MM.1S (cell line): ENCODE data around the gene TSPEAR.

ENCODE experiments used
- DNase-seq: peaks from one replicate; pipeline ENCODE4 v3.0.0-alpha.2; 2015
- H2AFZ ChIP-seq: fragments of 300-600 bp; sonication (generic); 2 replicates; pipeline ENCODE4 v1.6.0; 2016; ENCODE audit warnings: antibody characterized with exemption, low read length
- H3F3A ChIP-seq: fragments of 300-600 bp; sonication (generic); 2 replicates; pipeline ENCODE4 v1.6.1; 2016; ENCODE audit warnings: mild to moderate bottlenecking, antibody characterized with exemption, low read length, moderate library complexity, mixed read lengths; ENCODE audit not compliant: insufficient read depth
- H3K27ac ChIP-seq: fragments of 300-600 bp; sonication (generic); 2 replicates; pipeline ENCODE4 v1.5.1; 2016; ENCODE audit warnings: mild to moderate bottlenecking, low read length
- H3K27me3 ChIP-seq: fragments of 300-600 bp; sonication (generic); replicated peaks from 2 replicates; pipeline ENCODE4 v1.6.0; 2016; ENCODE audit warnings: low read length; ENCODE audit not compliant: insufficient read depth
- H3K36me3 ChIP-seq: fragments of 300-600 bp; sonication (generic); replicated peaks from 2 replicates; pipeline ENCODE4 v1.6.1; 2016; ENCODE audit warnings: mild to moderate bottlenecking, low read length, mixed read lengths; ENCODE audit not compliant: insufficient read depth
- H3K4me1 ChIP-seq: fragments of 300-600 bp; sonication (generic); 2 replicates; pipeline ENCODE4 v1.6.1; 2016; ENCODE audit warnings: low read length, mixed read lengths
- H3K4me2 ChIP-seq: fragments of 300-600 bp; sonication (generic); 2 replicates; pipeline ENCODE4 v1.6.0; 2016; ENCODE audit warnings: low read depth, low read length
- H3K4me3 ChIP-seq: fragments of 300-600 bp; sonication (generic); 2 replicates; pipeline ENCODE4 v1.5.1; 2016; ENCODE audit warnings: low read length, mixed read lengths
- H3K79me2 ChIP-seq: fragments of 300-600 bp; sonication (generic); 2 replicates; pipeline ENCODE4 v1.6.1; 2016; ENCODE audit warnings: mixed run types, low read length, mixed read lengths
- H3K9ac ChIP-seq: fragments of 300-600 bp; sonication (generic); 2 replicates; pipeline ENCODE4 v1.6.1; 2016; ENCODE audit warnings: low read length, mixed read lengths
- H3K9me2 ChIP-seq: fragments of 300-600 bp; sonication (generic); replicated peaks from 2 replicates; pipeline ENCODE4 v1.6.1; 2016; ENCODE audit warnings: mild to moderate bottlenecking, low read length, mixed read lengths; ENCODE audit not compliant: insufficient read depth
- H3K9me3 ChIP-seq: fragments of 300-600 bp; sonication (generic); replicated peaks from 2 replicates; pipeline ENCODE4 v1.6.1; 2016; ENCODE audit warnings: mild to moderate bottlenecking, low read length, mixed read lengths; ENCODE audit not compliant: insufficient read depth
- H4K20me1 ChIP-seq: fragments of 300-600 bp; sonication (generic); 2 replicates; pipeline ENCODE4 v1.6.1; 2016; ENCODE audit warnings: mild to moderate bottlenecking, low read length, moderate library complexity, mixed read lengths; ENCODE audit not compliant: insufficient read depth
- EZH2 ChIP-seq: fragments of 300-600 bp; sonication (generic); optimal IDR thresholded peaks from 2 replicates; pipeline ENCODE3; 2017; ENCODE audit warnings: low read depth, mild to moderate bottlenecking, antibody characterized with exemption, low read length, mixed read lengths
- EZH2phosphoT487 ChIP-seq: fragments of 300-600 bp; sonication (generic); IDR thresholded peaks from 2 replicates; pipeline ENCODE4 v1.6.1; 2018; ENCODE audit warnings: antibody characterized with exemption, low read length
- TF ChIP-seq, protein P1 (sequence below): fragments of 300-600 bp; sonication (generic); IDR thresholded peaks from 2 replicates; pipeline ENCODE4 v1.5.1; 2016; ENCODE audit warnings: antibody characterized with exemption, low read length, mixed read lengths

The TSPEAR gene

DNA sequence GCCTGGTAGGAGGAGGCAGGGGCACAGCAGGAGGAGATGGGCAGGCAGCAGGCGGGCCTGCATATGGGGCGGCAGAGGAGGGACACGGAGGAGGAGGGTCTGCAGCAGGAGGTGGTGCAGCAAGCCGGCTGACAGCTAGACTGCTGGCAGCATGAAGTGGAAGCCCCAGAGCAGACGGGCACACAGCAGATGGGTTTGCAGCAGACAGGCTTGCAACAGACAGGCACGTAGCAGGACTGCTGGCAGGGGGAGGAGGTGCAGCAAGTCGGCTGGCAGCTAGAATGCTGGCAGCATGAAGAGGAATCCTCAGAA, 131.6 kb downstream of the TSPEAR start:
- no peaks in the 10 kb centered on the region for H3K4me1 ChIP-seq
- H3K4me2 ChIP-seq, result no peak overlapping the region
- no peak overlapping the region for H3K27ac ChIP-seq
- H3K79me2 ChIP-seq, result no peaks in the 10 kb centered on the region
- no peaks in the 10 kb centered on the region for H3K9me2 ChIP-seq
- H3K9ac ChIP-seq, result no peak overlapping the region
- H3K36me3 ChIP-seq, result no peaks in the 10 kb centered on the region
- peaks cover 100% of the 10 kb centered on the region for H3K27me3 ChIP-seq
- TF ChIP-seq, protein P1, sequence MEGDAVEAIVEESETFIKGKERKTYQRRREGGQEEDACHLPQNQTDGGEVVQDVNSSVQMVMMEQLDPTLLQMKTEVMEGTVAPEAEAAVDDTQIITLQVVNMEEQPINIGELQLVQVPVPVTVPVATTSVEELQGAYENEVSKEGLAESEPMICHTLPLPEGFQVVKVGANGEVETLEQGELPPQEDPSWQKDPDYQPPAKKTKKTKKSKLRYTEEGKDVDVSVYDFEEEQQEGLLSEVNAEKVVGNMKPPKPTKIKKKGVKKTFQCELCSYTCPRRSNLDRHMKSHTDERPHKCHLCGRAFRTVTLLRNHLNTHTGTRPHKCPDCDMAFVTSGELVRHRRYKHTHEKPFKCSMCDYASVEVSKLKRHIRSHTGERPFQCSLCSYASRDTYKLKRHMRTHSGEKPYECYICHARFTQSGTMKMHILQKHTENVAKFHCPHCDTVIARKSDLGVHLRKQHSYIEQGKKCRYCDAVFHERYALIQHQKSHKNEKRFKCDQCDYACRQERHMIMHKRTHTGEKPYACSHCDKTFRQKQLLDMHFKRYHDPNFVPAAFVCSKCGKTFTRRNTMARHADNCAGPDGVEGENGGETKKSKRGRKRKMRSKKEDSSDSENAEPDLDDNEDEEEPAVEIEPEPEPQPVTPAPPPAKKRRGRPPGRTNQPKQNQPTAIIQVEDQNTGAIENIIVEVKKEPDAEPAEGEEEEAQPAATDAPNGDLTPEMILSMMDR, result no peak
- TF ChIP-seq EZH2 (no peak), EZH2phosphoT487 (no peak)
- no peaks in the 10 kb centered on the region for H4K20me1 ChIP-seq
- no peak overlapping the region for H3K4me3 ChIP-seq
- no peak for DNase-seq
- H2AFZ ChIP-seq, result no peak overlapping the region
- H3F3A ChIP-seq, result no peaks in the 10 kb centered on the region
- H3K9me3 ChIP-seq, result no peaks in the 10 kb centered on the region

DNA sequence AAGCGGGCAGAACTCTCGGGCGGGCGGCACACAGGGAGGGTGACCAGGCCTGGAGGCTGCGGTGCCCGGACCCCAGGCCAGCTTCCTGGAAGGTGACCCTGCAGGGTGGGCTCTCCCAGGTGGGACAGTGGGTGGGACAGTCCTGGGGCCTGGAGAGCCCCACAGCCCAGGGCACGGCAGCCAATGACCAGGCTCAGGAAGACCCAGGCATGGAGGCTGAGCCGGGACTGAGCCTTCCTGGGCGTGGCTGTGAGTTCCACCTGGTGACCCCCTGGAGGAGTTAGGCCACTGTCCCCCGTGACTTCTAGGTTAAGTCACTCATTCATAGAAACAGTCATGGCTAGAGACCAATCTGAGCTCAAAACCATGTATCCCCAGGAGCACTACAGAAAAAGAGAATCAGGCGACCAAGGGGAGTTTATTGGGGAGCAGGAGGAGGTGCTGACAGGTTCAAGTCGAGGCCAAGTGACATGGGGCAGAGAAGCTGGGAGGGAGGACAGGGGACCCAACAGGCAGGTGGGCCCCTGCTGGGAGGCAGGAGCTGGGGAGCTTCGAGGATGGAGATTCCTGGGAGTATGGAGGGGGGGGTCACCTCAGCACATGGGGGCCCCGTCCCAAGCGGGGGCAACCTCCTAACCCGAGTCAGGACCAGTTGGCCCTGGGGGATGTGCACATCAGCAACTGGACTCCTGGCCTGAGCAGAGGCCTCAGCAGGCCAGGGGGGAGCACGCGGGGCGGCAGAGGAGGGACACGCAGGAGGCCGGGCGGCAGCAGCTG, 132.1 kb downstream of the TSPEAR start:
- Histone ChIP-seq H3F3A (no peaks in the 10 kb centered on the region), H3K27ac (no peak overlapping the region), H3K4me1 (no peaks in the 10 kb centered on the region), H3K9me3 (no peaks in the 10 kb centered on the region), H3K79me2 (no peaks in the 10 kb centered on the region), H3K9ac (no peak overlapping the region), H3K4me3 (no peak overlapping the region), H3K4me2 (no peak overlapping the region), H2AFZ (no peak overlapping the region), H3K27me3 (peaks cover 100% of the 10 kb centered on the region), H3K9me2 (no peaks in the 10 kb centered on the region), H3K36me3 (no peaks in the 10 kb centered on the region), H4K20me1 (no peaks in the 10 kb centered on the region)
- DNase-seq, result no peak
- TF ChIP-seq, protein P1, result no peak
- no peak for TF ChIP-seq EZH2phosphoT487
- no peak for TF ChIP-seq EZH2

DNA sequence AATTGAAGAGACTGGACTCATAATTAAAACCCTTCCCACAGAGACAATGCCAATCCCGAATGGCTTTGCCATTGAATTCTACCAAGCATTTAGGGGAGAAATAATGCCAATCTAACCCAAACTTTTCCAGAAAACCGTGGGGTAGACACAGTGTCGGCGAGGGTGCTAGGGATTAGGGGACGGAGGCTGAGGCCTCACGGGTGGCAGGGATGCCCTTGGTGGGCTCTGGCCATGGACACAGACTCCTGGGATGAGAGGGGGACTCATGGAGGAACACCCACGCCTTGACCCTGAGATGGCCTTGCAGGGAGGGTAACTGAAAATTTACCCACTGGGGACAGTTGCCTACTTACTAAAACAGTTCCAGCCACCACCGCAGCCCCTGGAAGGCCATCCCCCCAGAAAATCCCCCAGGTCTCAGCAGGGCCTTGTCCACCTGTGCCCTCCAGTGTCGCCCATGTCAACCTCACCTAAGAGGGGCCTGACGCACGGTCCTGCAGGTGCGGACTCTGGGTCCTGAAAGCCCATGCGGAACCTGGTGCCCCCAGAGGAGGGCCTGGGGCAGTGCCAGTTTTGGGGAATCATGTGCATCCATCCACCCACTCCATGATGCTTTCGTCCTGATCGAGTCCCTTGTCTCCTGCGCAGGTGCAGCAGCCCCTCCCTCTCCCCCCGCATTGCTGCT, 132.9 kb downstream of the TSPEAR start:
- Histone ChIP-seq H3K4me2 (no peak overlapping the region), H4K20me1 (no peaks in the 10 kb centered on the region), H3K4me3 (no peak overlapping the region), H3K36me3 (no peaks in the 10 kb centered on the region), H3K27me3 (peaks cover 94% of the 10 kb centered on the region), H3K9me2 (no peaks in the 10 kb centered on the region), H3K9me3 (no peaks in the 10 kb centered on the region), H2AFZ (no peak overlapping the region), H3K4me1 (no peaks in the 10 kb centered on the region), H3K9ac (no peak overlapping the region), H3F3A (no peaks in the 10 kb centered on the region), H3K79me2 (no peaks in the 10 kb centered on the region), H3K27ac (no peak overlapping the region)
- no peak for DNase-seq
- TF ChIP-seq EZH2 (no peak), EZH2phosphoT487 (no peak)
- TF ChIP-seq, protein P1, result no peak
